Thyroid gland (tissue), 4 donors: Measurements from ENCODE around the gene CCDC138.

Experiments
- CTCF ChIP-seq, 6 experiments: fragments of 200-600 bp in 3 of 6; fragments of 450-650 bp in 3 of 6; sonication (generic) in 3 of 6; IDR thresholded peaks; one replicate each; pipeline ENCODE4 v1.5.1; 2016 to 2019; ENCODE audit warnings: antibody characterized with exemption in 6 of 6, mild to moderate bottlenecking in 2 of 6, inconsistent platforms in 1 of 6, moderate library complexity in 1 of 6
- POLR2A ChIP-seq, 2 donors: fragments of 450-650 bp; IDR thresholded peaks; one replicate each; pipeline ENCODE4 v1.6.1; 2017; ENCODE audit warnings: antibody characterized with exemption in 2 of 2, mild to moderate bottlenecking in 2 of 2, moderate library complexity in 1 of 2

- TF ChIP-seq CTCF (IDR thresholded peaks at IDR 0.05) (no peak), POLR2A (IDR thresholded peaks at IDR 0.05) (no peak)
Measured at GRCh38 chr2:108916796-108917421, 130.3 kb downstream of the CCDC138 start.
